Measurements from ENCODE around the gene SPG21.
"Not testable (repeated sequence)": the region's sequence is repeated elsewhere in the genome, so short reads cannot be mapped to it uniquely, and the experiment has no call there.

The SPG21 gene

DNA sequence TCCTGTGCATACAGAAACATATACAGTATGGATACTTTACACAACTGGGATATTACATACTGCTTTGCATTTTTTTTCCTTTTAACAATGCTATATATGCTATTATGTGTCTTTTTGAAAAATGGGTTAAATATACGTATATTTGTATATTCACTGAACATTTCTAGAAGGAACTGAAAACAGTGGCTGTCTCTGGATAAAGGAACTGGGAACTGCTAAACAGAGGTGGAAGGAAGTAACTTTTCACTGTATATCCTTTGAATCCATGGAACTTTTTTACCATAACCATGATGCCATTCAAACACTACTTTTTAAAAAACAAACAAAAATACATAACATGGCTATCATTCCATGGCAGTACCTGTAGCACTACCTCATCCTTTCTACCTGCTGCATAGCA lies 37.9 kb upstream of the SPG21 start:
- Histone ChIP-seq H3K36me3 (replicated peaks) (peaks cover 5% of the 10 kb centered on the region), H3K27me3 (replicated peaks) (no peaks in the 10 kb centered on the region), H3K27ac (no peak overlapping the region), H3K4me3 (ENCODE audit: low read depth, low read length) (no peak overlapping the region)
- no peak for DNase-seq
- in situ Hi-C loops (cut with HindIII; ENCODE audit: low pct_ligation_motif_present, low sequenced_read_pairs), result no loop called here
- TF ChIP-seq, protein P1, sequence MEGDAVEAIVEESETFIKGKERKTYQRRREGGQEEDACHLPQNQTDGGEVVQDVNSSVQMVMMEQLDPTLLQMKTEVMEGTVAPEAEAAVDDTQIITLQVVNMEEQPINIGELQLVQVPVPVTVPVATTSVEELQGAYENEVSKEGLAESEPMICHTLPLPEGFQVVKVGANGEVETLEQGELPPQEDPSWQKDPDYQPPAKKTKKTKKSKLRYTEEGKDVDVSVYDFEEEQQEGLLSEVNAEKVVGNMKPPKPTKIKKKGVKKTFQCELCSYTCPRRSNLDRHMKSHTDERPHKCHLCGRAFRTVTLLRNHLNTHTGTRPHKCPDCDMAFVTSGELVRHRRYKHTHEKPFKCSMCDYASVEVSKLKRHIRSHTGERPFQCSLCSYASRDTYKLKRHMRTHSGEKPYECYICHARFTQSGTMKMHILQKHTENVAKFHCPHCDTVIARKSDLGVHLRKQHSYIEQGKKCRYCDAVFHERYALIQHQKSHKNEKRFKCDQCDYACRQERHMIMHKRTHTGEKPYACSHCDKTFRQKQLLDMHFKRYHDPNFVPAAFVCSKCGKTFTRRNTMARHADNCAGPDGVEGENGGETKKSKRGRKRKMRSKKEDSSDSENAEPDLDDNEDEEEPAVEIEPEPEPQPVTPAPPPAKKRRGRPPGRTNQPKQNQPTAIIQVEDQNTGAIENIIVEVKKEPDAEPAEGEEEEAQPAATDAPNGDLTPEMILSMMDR (IDR thresholded peaks at IDR 0.05; ENCODE audit: low read depth, low read length, missing control alignments), result no peak

DNA sequence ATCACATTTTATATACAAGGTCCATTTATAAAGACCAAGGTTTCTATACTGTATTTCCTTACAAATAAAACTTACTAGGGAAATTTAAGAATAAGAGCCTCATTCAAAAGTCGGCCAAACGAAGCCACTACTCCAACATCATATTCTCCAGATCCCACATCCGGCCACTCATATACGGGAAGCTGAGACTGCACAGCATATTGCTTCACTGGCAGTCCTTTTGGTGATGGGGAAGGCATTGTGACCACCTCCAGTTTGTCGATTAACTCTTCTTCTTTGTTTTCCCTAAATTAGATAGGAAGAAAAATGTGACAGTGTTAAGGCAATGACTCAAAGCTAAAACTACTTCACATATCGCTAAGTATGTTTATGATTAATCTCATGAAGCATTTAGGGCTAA lies 37.0 kb upstream of the SPG21 start:
- Histone ChIP-seq H3K36me3 (replicated peaks) (peaks cover 5% of the 10 kb centered on the region), H3K4me3 (ENCODE audit: low read depth, low read length) (no peak overlapping the region), H3K27ac (no peak overlapping the region), H3K27me3 (replicated peaks) (no peaks in the 10 kb centered on the region)
- in situ Hi-C loops (cut with HindIII; ENCODE audit: low pct_ligation_motif_present, low sequenced_read_pairs), result no loop called here
- TF ChIP-seq, protein P1 (IDR thresholded peaks at IDR 0.05; ENCODE audit: low read depth, low read length, missing control alignments), result no peak
- no peak for DNase-seq

DNA sequence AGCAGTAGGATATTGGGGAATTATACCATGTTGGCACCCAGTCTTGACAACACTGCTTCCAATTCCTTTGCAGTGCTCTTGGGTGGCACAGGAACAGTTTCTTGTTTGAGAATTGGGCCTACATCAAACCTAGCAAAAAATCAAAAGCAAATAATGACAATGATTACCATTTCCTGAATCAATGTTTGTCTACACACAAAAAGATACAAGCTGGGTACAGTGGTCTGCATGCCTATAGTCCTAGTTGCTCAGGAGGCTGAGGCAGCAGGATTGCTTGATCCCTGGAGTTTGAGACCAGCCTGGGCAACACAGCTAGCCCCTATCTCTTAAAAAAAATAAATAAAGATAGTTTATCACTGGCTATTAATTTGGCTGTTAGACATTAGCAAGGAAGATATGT lies 31.8 kb upstream of the SPG21 start:
- H3K27me3 ChIP-seq (replicated peaks), result no peaks in the 10 kb centered on the region
- no peak overlapping the region for H3K4me3 ChIP-seq (ENCODE audit: low read depth, low read length)
- DNase-seq, result no peak
- TF ChIP-seq, protein P1 (IDR thresholded peaks at IDR 0.05; ENCODE audit: low read depth, low read length, missing control alignments), result no peak
- H3K36me3 ChIP-seq (replicated peaks), result peaks cover 12% of the 10 kb centered on the region
- H3K27ac ChIP-seq, result no peak overlapping the region
- in situ Hi-C loops (cut with HindIII; ENCODE audit: low pct_ligation_motif_present, low sequenced_read_pairs), result no loop called here

GRCh38 chr15:65020419-65020818 lies 30.7 kb upstream of the SPG21 start:
- Histone ChIP-seq H3K27ac (no peak overlapping the region), H3K27me3 (replicated peaks) (no peaks in the 10 kb centered on the region), H3K4me3 (ENCODE audit: low read depth, low read length) (no peak overlapping the region), H3K36me3 (replicated peaks) (peaks cover 15% of the 10 kb centered on the region)
- no peak for DNase-seq
- in situ Hi-C loops (cut with HindIII; ENCODE audit: low pct_ligation_motif_present, low sequenced_read_pairs), result no loop called here
- TF ChIP-seq, protein P1 (IDR thresholded peaks at IDR 0.05; ENCODE audit: low read depth, low read length, missing control alignments), result no peak

DNA sequence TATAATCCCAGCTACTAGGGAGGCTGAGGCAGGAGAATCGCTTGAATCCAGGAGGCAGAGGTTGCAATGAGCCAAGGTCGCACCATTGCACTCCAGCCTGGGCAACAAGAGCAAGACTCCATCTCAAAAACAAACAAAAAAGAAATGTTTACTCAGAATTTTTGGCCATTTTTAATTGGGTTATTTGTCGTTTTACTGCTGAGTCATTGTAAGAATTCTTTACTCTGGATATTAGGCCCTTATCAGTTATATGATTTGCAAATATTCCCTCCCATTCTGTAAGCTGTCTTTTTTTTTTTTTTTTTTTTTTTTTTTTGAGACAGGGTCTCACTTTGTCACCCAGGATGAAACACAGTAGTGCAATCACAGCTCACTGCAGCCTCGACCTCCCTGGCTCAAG lies 21.5 kb upstream of the SPG21 start:
- H3K27me3 ChIP-seq (replicated peaks); in situ Hi-C loops (cut with HindIII; ENCODE audit: low pct_ligation_motif_present, low sequenced_read_pairs); DNase-seq; H3K27ac ChIP-seq; H3K4me3 ChIP-seq (ENCODE audit: low read depth, low read length): not testable (repeated sequence)
- peaks cover 19% of the 10 kb centered on the region for H3K36me3 ChIP-seq (replicated peaks)

DNA sequence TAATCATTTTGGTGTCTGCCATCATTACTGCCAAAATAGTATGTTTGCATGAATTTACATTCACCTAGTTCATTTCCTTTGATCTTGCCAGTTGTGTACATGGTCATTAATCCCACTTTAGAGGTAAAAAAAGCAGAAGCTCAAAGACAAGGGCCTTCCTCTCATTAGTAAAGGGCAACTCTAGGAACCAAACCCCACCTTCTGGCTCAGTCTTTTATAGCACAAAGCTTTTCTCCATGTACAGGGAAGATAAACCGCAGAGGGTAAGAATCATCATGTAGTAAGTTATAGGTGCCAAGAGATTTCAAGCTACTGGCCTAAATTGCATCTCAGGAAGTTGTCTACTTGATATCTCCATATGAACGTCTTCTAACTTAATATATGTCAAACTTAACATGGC lies 19.3 kb upstream of the SPG21 start:
- no peak overlapping the region for H3K4me3 ChIP-seq (ENCODE audit: low read depth, low read length)
- in situ Hi-C loops (cut with HindIII; ENCODE audit: low pct_ligation_motif_present, low sequenced_read_pairs), result no loop called here
- H3K27me3 ChIP-seq (replicated peaks), result no peaks in the 10 kb centered on the region
- H3K36me3 ChIP-seq (replicated peaks), result peaks cover 8% of the 10 kb centered on the region
- H3K27ac ChIP-seq, result no peak overlapping the region
- TF ChIP-seq, protein P1 (IDR thresholded peaks at IDR 0.05; ENCODE audit: low read depth, low read length, missing control alignments), result no peak
- no peak for DNase-seq

All from brain microvascular endothelial cell (primary cell).